ENCODE data around the gene CSRP3.

Gene CSRP3

DNA sequence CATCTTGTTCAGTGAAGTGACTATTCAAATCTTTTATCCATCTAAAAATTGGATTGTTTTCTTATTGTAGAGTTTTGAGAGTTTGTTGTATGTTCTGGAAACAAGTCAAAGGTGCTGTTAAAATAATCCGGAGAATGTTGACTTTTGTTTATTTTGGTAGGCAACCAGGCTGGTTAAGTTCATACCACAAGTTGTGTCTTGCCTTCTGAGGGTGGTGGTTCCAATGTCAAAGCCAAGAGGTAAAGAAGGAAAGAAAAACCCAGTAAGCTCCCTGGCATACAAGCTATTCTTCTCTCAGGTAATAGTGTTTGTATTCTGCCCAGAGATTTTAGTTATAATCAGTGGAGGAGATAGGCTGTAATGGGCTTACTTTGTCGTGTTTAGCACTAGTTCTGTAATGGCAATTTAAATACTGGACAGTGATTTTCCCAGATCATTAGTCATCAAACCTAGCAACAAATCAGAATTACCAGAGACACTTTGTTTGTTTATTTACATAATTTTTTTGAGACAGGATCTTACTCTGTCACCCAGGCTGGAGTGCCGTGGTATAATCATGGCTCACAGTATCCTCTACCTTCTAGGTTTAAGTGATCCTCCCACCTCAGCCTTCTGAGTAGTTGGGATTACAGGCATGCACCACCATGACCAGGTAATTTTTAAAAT, 15.1 kb upstream of the CSRP3 start:
- ATAC-seq: no peak
- TF ChIP-seq, protein P1, sequence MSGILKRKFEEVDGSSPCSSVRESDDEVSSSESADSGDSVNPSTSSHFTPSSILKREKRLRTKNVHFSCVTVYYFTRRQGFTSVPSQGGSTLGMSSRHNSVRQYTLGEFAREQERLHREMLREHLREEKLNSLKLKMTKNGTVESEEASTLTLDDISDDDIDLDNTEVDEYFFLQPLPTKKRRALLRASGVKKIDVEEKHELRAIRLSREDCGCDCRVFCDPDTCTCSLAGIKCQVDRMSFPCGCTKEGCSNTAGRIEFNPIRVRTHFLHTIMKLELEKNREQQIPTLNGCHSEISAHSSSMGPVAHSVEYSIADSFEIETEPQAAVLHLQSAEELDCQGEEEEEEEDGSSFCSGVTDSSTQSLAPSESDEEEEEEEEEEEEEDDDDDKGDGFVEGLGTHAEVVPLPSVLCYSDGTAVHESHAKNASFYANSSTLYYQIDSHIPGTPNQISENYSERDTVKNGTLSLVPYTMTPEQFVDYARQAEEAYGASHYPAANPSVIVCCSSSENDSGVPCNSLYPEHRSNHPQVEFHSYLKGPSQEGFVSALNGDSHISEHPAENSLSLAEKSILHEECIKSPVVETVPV (CRISPR knock-in tag; IDR thresholded peaks at IDR 0.05): no peak

DNA sequence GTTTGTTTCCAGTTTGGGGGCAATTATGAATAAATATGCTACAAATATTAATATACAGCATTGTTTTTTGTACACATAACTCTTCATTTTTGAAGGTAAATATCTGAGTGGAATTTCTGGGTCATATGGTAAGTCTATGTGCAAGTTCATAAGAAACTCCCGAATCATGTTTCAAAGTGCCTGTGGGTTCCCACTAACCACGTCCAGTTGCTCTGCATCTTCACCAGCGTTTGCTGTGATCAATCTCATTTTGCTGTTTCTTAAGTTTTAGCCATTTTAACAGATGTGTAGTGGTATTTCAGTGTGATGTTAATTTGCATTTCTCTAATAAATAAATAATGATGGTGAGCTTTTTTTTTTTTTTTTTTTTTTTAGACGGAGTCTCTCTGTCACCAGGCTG, 14.2 kb upstream of the CSRP3 start:
- no peak for ATAC-seq
- TF ChIP-seq, protein P2, sequence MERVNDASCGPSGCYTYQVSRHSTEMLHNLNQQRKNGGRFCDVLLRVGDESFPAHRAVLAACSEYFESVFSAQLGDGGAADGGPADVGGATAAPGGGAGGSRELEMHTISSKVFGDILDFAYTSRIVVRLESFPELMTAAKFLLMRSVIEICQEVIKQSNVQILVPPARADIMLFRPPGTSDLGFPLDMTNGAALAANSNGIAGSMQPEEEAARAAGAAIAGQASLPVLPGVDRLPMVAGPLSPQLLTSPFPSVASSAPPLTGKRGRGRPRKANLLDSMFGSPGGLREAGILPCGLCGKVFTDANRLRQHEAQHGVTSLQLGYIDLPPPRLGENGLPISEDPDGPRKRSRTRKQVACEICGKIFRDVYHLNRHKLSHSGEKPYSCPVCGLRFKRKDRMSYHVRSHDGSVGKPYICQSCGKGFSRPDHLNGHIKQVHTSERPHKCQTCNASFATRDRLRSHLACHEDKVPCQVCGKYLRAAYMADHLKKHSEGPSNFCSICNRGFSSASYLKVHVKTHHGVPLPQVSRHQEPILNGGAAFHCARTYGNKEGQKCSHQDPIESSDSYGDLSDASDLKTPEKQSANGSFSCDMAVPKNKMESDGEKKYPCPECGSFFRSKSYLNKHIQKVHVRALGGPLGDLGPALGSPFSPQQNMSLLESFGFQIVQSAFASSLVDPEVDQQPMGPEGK (CRISPR knock-in tag; IDR thresholded peaks at IDR 0.05; ENCODE audit: borderline replicate concordance): no peak
- TF ChIP-seq ZNF8 (CRISPR knock-in tag; IDR thresholded peaks at IDR 0.05) (no peak), PPARA (CRISPR knock-in tag; IDR thresholded peaks at IDR 0.05; ENCODE audit: borderline replicate concordance) (no peak), ISL1 (CRISPR knock-in tag; IDR thresholded peaks at IDR 0.05) (no peak), BACH2 (CRISPR knock-in tag; IDR thresholded peaks at IDR 0.05; ENCODE audit: borderline replicate concordance) (no peak), ZFP30 (CRISPR knock-in tag; IDR thresholded peaks at IDR 0.05) (no peak), RARB (CRISPR knock-in tag; IDR thresholded peaks at IDR 0.05) (no peak)
- TF ChIP-seq, protein P1 (CRISPR knock-in tag; IDR thresholded peaks at IDR 0.05): no peak
- TF ChIP-seq, protein P3, sequence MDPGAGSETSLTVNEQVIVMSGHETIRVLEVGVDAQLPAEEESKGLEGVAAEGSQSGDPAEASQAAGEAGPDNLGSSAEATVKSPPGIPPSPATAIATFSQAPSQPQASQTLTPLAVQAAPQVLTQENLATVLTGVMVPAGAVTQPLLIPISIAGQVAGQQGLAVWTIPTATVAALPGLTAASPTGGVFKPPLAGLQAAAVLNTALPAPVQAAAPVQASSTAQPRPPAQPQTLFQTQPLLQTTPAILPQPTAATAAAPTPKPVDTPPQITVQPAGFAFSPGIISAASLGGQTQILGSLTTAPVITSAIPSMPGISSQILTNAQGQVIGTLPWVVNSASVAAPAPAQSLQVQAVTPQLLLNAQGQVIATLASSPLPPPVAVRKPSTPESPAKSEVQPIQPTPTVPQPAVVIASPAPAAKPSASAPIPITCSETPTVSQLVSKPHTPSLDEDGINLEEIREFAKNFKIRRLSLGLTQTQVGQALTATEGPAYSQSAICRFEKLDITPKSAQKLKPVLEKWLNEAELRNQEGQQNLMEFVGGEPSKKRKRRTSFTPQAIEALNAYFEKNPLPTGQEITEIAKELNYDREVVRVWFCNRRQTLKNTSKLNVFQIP (CRISPR knock-in tag; IDR thresholded peaks at IDR 0.05; ENCODE audit: borderline replicate concordance, low read depth): no peak
- TF ChIP-seq, protein P4, sequence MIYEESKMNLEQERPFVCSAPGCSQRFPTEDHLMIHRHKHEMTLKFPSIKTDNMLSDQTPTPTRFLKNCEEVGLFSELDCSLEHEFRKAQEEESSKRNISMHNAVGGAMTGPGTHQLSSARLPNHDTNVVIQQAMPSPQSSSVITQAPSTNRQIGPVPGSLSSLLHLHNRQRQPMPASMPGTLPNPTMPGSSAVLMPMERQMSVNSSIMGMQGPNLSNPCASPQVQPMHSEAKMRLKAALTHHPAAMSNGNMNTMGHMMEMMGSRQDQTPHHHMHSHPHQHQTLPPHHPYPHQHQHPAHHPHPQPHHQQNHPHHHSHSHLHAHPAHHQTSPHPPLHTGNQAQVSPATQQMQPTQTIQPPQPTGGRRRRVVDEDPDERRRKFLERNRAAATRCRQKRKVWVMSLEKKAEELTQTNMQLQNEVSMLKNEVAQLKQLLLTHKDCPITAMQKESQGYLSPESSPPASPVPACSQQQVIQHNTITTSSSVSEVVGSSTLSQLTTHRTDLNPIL (CRISPR knock-in tag; IDR thresholded peaks at IDR 0.05; ENCODE audit: low read depth): no peak

DNA sequence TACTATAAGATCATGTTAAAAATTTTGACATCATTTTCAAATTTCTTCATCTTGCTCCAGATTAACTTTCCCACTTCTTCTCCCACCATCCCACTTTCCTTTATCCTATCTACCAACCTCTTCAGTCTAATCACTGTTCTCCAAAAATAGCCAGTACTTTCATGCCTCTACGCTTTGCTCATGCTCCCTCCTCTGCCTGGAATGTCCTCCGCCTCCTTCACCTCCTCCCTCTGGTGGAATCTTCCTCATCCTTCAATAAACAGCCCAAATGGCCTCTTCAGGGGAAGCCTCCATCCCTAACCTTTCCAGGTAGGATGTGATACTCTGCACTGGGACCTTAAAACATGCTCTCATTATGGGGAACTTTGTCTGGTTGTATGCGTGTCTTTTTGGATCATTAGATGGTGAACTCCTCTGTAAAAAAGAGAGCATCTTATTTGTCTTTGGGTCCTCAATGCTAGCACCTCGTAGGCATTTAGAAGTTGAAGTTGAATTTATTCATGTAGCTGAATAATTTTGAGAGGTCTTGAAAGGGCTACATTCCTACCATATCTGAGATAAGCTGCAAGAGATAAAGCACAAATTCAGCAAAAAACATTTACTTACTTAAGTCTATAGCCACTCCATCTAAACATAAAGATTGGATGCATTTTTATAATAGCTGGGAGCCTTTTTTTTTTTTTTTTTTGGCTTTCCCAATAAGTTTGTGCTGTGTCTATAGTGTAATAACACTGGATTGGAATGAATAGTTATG, 8.0 kb upstream of the CSRP3 start:
- no peak for ATAC-seq
- TF ChIP-seq PPARA (CRISPR knock-in tag; IDR thresholded peaks at IDR 0.05; ENCODE audit: borderline replicate concordance): no peak
- TF ChIP-seq ISL1 (CRISPR knock-in tag; IDR thresholded peaks at IDR 0.05): no peak
- no peak for TF ChIP-seq ZNF70 (CRISPR knock-in tag; IDR thresholded peaks at IDR 0.05)
- TF ChIP-seq ZFP30 (CRISPR knock-in tag; IDR thresholded peaks at IDR 0.05): no peak
- TF ChIP-seq GLIS3 (CRISPR knock-in tag; IDR thresholded peaks at IDR 0.05): no peak
- no peak for TF ChIP-seq SNAI2 (CRISPR knock-in tag; IDR thresholded peaks at IDR 0.05)
- TF ChIP-seq RARB (CRISPR knock-in tag; IDR thresholded peaks at IDR 0.05): no peak
- no peak for TF ChIP-seq ARNTL (CRISPR knock-in tag; IDR thresholded peaks at IDR 0.05; ENCODE audit: borderline replicate concordance, low read depth)

DNA sequence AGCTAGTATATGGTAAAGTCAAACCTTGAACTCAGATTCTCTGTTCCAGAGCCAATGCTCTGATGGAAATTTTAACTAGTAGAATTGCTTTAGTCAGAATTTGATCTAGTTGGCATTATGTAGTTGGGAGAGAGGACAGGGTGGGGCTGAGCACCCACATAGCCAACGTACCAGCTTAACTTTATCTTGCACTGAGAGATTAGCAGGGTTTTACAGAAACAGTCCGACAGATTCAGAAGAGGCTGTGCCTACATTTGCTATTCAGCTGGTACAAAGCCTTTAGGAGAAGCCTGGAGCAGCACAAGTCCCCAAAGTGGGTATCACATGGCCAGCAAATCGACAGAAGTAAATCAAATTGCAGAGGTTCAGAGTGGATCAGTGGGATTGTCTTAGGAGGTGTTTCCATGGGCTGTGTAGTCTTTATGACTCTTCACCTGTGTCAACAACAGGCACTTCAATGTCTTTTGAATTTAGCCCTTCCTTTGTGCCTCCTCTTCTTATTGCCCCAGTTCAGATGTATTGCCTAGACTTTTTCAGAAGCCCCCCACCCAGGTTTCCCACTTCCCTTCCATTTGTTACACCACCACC, 7.3 kb upstream of the CSRP3 start:
- no peak for ATAC-seq
- no peak for TF ChIP-seq ISL1 (CRISPR knock-in tag; IDR thresholded peaks at IDR 0.05)
- TF ChIP-seq ZNF70 (CRISPR knock-in tag; IDR thresholded peaks at IDR 0.05): no peak
- TF ChIP-seq ZNF8 (CRISPR knock-in tag; IDR thresholded peaks at IDR 0.05): no peak
- TF ChIP-seq, protein P5, sequence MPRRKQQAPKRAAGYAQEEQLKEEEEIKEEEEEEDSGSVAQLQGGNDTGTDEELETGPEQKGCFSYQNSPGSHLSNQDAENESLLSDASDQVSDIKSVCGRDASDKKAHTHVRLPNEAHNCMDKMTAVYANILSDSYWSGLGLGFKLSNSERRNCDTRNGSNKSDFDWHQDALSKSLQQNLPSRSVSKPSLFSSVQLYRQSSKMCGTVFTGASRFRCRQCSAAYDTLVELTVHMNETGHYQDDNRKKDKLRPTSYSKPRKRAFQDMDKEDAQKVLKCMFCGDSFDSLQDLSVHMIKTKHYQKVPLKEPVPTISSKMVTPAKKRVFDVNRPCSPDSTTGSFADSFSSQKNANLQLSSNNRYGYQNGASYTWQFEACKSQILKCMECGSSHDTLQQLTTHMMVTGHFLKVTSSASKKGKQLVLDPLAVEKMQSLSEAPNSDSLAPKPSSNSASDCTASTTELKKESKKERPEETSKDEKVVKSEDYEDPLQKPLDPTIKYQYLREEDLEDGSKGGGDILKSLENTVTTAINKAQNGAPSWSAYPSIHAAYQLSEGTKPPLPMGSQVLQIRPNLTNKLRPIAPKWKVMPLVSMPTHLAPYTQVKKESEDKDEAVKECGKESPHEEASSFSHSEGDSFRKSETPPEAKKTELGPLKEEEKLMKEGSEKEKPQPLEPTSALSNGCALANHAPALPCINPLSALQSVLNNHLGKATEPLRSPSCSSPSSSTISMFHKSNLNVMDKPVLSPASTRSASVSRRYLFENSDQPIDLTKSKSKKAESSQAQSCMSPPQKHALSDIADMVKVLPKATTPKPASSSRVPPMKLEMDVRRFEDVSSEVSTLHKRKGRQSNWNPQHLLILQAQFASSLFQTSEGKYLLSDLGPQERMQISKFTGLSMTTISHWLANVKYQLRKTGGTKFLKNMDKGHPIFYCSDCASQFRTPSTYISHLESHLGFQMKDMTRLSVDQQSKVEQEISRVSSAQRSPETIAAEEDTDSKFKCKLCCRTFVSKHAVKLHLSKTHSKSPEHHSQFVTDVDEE (CRISPR knock-in tag; IDR thresholded peaks at IDR 0.05): no peak
